K562 (cell line): ENCODE data around the gene ZEB2. TPM values are rescaled to one million over a fixed set of nuclear protein-coding genes. Genes with fewer than 3 reads are reported as not detected.
A peak's percentile ranks its signal among the peaks of the same experiment; 100 is the strongest.

Experiments used
- ATF3 ChIP-seq, 2 experiments: fragments of 450-650 bp in 1 of 2; sonication (generic) in 1 of 2; formaldehyde crosslinking in 1 of 2; IDR thresholded peaks in 1 of 2; conservative IDR thresholded peaks in 1 of 2; 2 replicates each; pipeline versions ENCODE4 v1.6.1 to v1.8.1; 2016 to 2023; ENCODE audit warnings: mild to moderate bottlenecking in 2 of 2, moderate library complexity in 2 of 2, inconsistent platforms in 1 of 2, missing genetic modification reagents in 1 of 2
- CCNT2 ChIP-seq: IDR thresholded peaks from 2 replicates; pipeline ENCODE4 v1.6.1; 2011; ENCODE audit warnings: borderline replicate concordance, low read depth, mild to moderate bottlenecking, moderate library complexity, mixed read lengths, low read length; ENCODE audit not compliant: insufficient read length; ENCODE audit errors: extremely low read depth
- JUND ChIP-seq, 2 experiments: IDR thresholded peaks; 2 replicates in 1 of 2; 3 replicates in 1 of 2; pipeline ENCODE4 v1.6.1; 2011; ENCODE audit warnings: borderline replicate concordance in 2 of 2, low read depth in 2 of 2, low read length in 2 of 2, improper control_type of control experiment in 1 of 2, missing biosample characterization in 1 of 2, missing genetic modification characterization in 1 of 2, missing genetic modification reagents in 1 of 2
- KDM5B ChIP-seq: fragments of 200-600 bp; sonication (generic); IDR thresholded peaks from 2 replicates; pipeline ENCODE4 v1.6.1; 2012; ENCODE audit warnings: low read depth, mild to moderate bottlenecking, moderate library complexity, low read length, control low read depth, inconsistent platforms; ENCODE audit not compliant: insufficient replicate concordance
- RBFOX2 ChIP-seq: fragments of 200-400 bp; formaldehyde crosslinking; IDR thresholded peaks from 2 replicates; pipeline ENCODE4 v1.6.1; 2017; ENCODE audit warnings: low read depth, mild to moderate bottlenecking, low read length, moderate library complexity
- RBM17 ChIP-seq: fragments of 200-400 bp; formaldehyde crosslinking; IDR thresholded peaks from 2 replicates; pipeline ENCODE4 v1.6.1; 2017; ENCODE audit warnings: low read depth, mild to moderate bottlenecking, low read length, borderline replicate concordance
- RBM22 ChIP-seq: fragments of 200-400 bp; formaldehyde crosslinking; IDR thresholded peaks from 2 replicates; pipeline ENCODE4 v1.6.1; 2018; ENCODE audit warnings: low read length, low read depth; ENCODE audit not compliant: poor library complexity, severe bottlenecking
- RFX1 ChIP-seq: fragments of 450-650 bp; IDR thresholded peaks from 2 replicates; pipeline ENCODE4 v1.6.1; 2016; ENCODE audit warnings: mild to moderate bottlenecking, moderate library complexity
- SRSF7 ChIP-seq: fragments of 200-400 bp; formaldehyde crosslinking; optimal IDR thresholded peaks from 2 replicates; pipeline ENCODE3; 2017; ENCODE audit warnings: mild to moderate bottlenecking, low read depth, low read length
- TCF7L2 ChIP-seq: fragments of 150-350 bp; IDR thresholded peaks from 2 replicates; pipeline ENCODE4 v1.6.1; 2016; ENCODE audit warnings: low read depth, mild to moderate bottlenecking, low read length, moderate library complexity
- ZFP91 ChIP-seq: sonication (generic); formaldehyde crosslinking; IDR thresholded peaks from 2 replicates; pipeline ENCODE4 v1.8.0; 2022; ENCODE audit warnings: mild to moderate bottlenecking, missing genetic modification reagents
- ZNF23 ChIP-seq: fragments of 250-450 bp; sonication (Bioruptor Pico); IDR thresholded peaks from 2 replicates; pipeline ENCODE4 v1.4.0; 2020; ENCODE audit warnings: mild to moderate bottlenecking
- ZNF639 ChIP-seq, 2 experiments: fragments of 200-800 bp in 1 of 2; sonication (Bioruptor generic) in 1 of 2; sonication (generic) in 1 of 2; formaldehyde crosslinking in 1 of 2; IDR thresholded peaks in 1 of 2; conservative IDR thresholded peaks in 1 of 2; 2 replicates each; pipeline versions ENCODE4 v1.5.0 to v1.6.1; 2016 to 2020; ENCODE audit warnings: missing compliant biosample characterization in 1 of 2, missing genetic modification characterization in 1 of 2, missing genetic modification reagents in 1 of 2
- polyA plus RNA-seq, 8 experiments: library from polyadenylated mRNA; depleted of rRNA in 4 of 8; stranded (reverse) in 5 of 8; unstranded in 3 of 8; fragments of >200 nt; fragmentation: Nextera tagmentation in 2 of 8; fragmentation: Illumina TruSeq in 1 of 8; extraction: Ambion mirVana in 2 of 8; extraction: Trizol in 1 of 8; gene quantifications; 2 replicates each; pipeline versions ENCODE4 v1.2.1 to v1.2.3, GENCODE V29; 2011 to 2014; ENCODE audit warnings: inconsistent platforms in 1 of 8, missing spikeins in 1 of 8
- total RNA-seq, 7 experiments: library from RNA; depleted of rRNA in 6 of 7; stranded (reverse); fragments of >200 nt in 6 of 7; fragmentation: Illumina TruSeq in 2 of 7; extraction: Trizol in 2 of 7; gene quantifications; 2 replicates each; pipeline versions ENCODE4 v1.2.1 to v1.2.3, GENCODE V29; 2011 to 2021; ENCODE audit warnings: low replicate concordance in 1 of 7
- TF ChIP-seq, protein P1 (sequence below): fragments of 450-650 bp; IDR thresholded peaks from 2 replicates; pipeline ENCODE4 v1.6.1; 2016; ENCODE audit warnings: low read depth, mild to moderate bottlenecking, moderate library complexity
- TF ChIP-seq, protein P2 (sequence below), 2 experiments: fragments of 150-350 bp in 1 of 2; IDR thresholded peaks; 2 replicates each; pipeline ENCODE4 v1.6.1; 2012 to 2016; ENCODE audit warnings: low read depth in 2 of 2, low read length in 2 of 2, mild to moderate bottlenecking in 1 of 2, moderate library complexity in 1 of 2

Gene ZEB2
- total and polyA plus RNA-seq, 9 of the 15 experiments (the other 6 are each of a cell fraction or from before 2014, with no cell fraction given), result 15.1 to 113 (median 72.3) TPM

DNA sequence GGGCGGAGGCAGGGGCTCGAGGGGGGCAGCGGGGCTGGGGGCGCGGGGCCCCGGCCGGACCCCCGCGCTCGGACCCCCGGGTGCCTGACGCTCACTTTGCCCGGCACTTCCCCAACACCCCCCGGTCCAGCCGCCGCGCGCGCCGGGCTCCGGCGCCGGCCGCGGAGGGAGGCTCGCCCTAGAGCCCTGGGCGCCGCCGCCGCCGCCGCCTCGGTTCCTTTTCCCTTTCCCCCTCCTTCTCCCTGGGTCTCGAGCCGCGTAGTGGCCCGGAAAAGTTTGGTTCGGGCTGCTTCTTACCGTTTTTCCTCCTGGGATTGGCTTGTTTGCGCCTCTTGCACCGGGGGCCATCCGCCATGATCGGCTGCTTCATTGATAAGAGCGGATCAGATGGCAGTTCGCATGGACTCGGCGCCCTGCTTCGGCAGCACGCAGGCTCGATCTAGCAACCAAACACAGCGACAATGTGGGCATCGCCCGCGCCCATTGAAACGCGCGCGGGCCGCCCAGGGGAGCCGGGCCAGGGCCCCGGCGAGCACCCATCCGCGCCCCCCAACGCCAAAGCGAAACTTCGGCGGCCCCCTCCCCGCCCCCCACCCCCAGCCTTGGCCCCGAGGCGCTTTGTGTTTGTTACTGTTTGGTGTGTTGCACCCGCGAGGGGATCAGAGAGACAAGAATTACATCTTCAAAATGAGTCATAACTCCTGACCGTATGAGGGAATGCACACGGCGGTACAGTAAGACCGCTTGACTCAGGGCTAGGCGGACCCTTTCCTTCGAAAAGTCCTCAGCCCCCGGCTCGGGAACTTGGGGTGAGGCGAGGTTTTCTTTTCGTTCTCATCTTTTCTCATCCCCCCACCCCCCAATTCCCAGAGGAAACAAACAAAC, 2.7 kb downstream of the ZEB2 start (continued):
- peak; percentile 20 for TF ChIP-seq CCNT2
- TF ChIP-seq ZNF639 (CRISPR knock-in tag; conservative IDR thresholded peaks at IDR 0.05 in 1 of 2, IDR thresholded peaks at IDR 0.05 in 1 of 2), result no peak
- no peak for TF ChIP-seq ZNF23 (CRISPR knock-in tag)
- peak; percentile 69 for TF ChIP-seq RBM22
- TF ChIP-seq JUND (IDR thresholded peaks at IDR 0.05; ENCODE audit: borderline replicate concordance, low read depth, low read length), result peak; percentile 69; the same call in 1 of the 2 replicates
- TF ChIP-seq JUND (tag; IDR thresholded peaks at IDR 0.05; ENCODE audit: borderline replicate concordance, low read depth, low read length), result no peak; the same call in 2 of the 3 replicates
- TF ChIP-seq ATF3 (IDR thresholded peaks at IDR 0.05), result peak; percentile 72
- no peak for TF ChIP-seq ATF3 (CRISPR knock-in tag; conservative IDR thresholded peaks at IDR 0.05)
- TF ChIP-seq RFX1, result no peak
- TF ChIP-seq SRSF7, result no peak
- TF ChIP-seq TCF7L2, result no peak
- TF ChIP-seq RBM17, result no peak
- no peak for TF ChIP-seq ZFP91 (CRISPR knock-in tag)
- peak; percentile 7 for TF ChIP-seq KDM5B
- peak; percentile 85 for TF ChIP-seq RBFOX2
- TF ChIP-seq, protein P1, sequence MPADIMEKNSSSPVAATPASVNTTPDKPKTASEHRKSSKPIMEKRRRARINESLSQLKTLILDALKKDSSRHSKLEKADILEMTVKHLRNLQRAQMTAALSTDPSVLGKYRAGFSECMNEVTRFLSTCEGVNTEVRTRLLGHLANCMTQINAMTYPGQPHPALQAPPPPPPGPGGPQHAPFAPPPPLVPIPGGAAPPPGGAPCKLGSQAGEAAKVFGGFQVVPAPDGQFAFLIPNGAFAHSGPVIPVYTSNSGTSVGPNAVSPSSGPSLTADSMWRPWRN, result no peak
- TF ChIP-seq, protein P2, sequence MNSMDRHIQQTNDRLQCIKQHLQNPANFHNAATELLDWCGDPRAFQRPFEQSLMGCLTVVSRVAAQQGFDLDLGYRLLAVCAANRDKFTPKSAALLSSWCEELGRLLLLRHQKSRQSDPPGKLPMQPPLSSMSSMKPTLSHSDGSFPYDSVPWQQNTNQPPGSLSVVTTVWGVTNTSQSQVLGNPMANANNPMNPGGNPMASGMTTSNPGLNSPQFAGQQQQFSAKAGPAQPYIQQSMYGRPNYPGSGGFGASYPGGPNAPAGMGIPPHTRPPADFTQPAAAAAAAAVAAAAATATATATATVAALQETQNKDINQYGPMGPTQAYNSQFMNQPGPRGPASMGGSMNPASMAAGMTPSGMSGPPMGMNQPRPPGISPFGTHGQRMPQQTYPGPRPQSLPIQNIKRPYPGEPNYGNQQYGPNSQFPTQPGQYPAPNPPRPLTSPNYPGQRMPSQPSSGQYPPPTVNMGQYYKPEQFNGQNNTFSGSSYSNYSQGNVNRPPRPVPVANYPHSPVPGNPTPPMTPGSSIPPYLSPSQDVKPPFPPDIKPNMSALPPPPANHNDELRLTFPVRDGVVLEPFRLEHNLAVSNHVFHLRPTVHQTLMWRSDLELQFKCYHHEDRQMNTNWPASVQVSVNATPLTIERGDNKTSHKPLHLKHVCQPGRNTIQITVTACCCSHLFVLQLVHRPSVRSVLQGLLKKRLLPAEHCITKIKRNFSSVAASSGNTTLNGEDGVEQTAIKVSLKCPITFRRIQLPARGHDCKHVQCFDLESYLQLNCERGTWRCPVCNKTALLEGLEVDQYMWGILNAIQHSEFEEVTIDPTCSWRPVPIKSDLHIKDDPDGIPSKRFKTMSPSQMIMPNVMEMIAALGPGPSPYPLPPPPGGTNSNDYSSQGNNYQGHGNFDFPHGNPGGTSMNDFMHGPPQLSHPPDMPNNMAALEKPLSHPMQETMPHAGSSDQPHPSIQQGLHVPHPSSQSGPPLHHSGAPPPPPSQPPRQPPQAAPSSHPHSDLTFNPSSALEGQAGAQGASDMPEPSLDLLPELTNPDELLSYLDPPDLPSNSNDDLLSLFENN (IDR thresholded peaks at IDR 0.05; ENCODE audit: low read depth in 2 of 2, low read length in 2 of 2), result no peak
